Fibroblast of the aortic adventitia (primary cell): ENCODE results near the gene POP5. TPM values are rescaled to one million over a fixed set of nuclear protein-coding genes. Genes with fewer than 3 reads are reported as not detected.

Experiments used
- DNase-seq: peaks from one replicate; pipeline ENCODE4 v3.0.0-alpha.2; 2010; ENCODE audit warnings: low read depth
- H3K4me3 ChIP-seq: 2 replicates; pipeline ENCODE4 v1.5.1; 2011; ENCODE audit warnings: low read depth, mild to moderate bottlenecking, control low read depth, low read length, moderate library complexity
- CTCF ChIP-seq: IDR thresholded peaks from 2 replicates; pipeline ENCODE4 v1.5.1; 2011; ENCODE audit warnings: mild to moderate bottlenecking, low read length, control low read depth, inconsistent platforms; ENCODE audit not compliant: insufficient read depth
- total RNA-seq: library from RNA; depleted of rRNA; stranded (reverse); fragments of >200 nt; gene quantifications from 2 replicates; pipeline ENCODE4 v1.2.3, GENCODE V29; 2012; ENCODE audit warnings: low replicate concordance

The POP5 gene
- total RNA-seq, 1 donor = 31.3 TPM

GRCh38 chr12:120573560-120573959, 7.6 kb downstream of the POP5 start:
- no peak for TF ChIP-seq CTCF
- H3K4me3 ChIP-seq = no peak overlapping the region
- no peak for DNase-seq

- peak; percentile 74 for DNase-seq
- H3K4me3 ChIP-seq = no peak overlapping the region
- no peak for TF ChIP-seq CTCF
Observed at GRCh38 chr12:120571299-120571698, 9.9 kb downstream of the POP5 start.

- no peak overlapping the region for H3K4me3 ChIP-seq
- no peak for TF ChIP-seq CTCF
- DNase-seq = no peak
Observed at GRCh38 chr12:120563495-120563894, 17.7 kb downstream of the POP5 start.

- DNase-seq = no peak
- no peak overlapping the region for H3K4me3 ChIP-seq
- no peak for TF ChIP-seq CTCF
Observed at GRCh38 chr12:120562906-120563305, 18.3 kb downstream of the POP5 start.

- no peak for DNase-seq
- H3K4me3 ChIP-seq = no peak overlapping the region
- TF ChIP-seq CTCF = no peak
Observed at GRCh38 chr12:120557589-120557988, 23.6 kb downstream of the POP5 start.

- no peak for TF ChIP-seq CTCF
- no peak for DNase-seq
Observed at GRCh38 chr12:120554678-120555077, 26.5 kb downstream of the POP5 start.

GRCh38 chr12:120546050-120546386, 35.2 kb downstream of the POP5 start:
- no peak for TF ChIP-seq CTCF
- no peak for DNase-seq
- H3K4me3 ChIP-seq = no peak overlapping the region

More at GRCh38 chr12:120554678-120555077, 26.5 kb downstream of the POP5 start:
- H3K4me3 ChIP-seq = no peak overlapping the region
